Ascending aorta (tissue), 2 donors: Measurements from ENCODE around the gene SEL1L2. TPM values are rescaled to one million over a fixed set of nuclear protein-coding genes. Genes with fewer than 3 reads are reported as not detected.

Source experiments
- DNase-seq, 2 donors: peaks; one replicate each; pipeline ENCODE4 v3.0.0-alpha.2; 2019; ENCODE audit warnings: low spot score in 2 of 2
- H3K27ac ChIP-seq, 2 donors: fragments of 200-600 bp; sonication (generic); one replicate each; pipeline ENCODE4 v1.5.1; 2016 to 2017; ENCODE audit warnings: mild to moderate bottlenecking in 1 of 2
- H3K27me3 ChIP-seq: fragments of 200-600 bp; sonication (generic); one replicate; pipeline ENCODE4 v1.5.1; 2017
- H3K36me3 ChIP-seq, 2 donors: fragments of 200-600 bp; sonication (generic); one replicate each; pipeline ENCODE4 v1.5.1; 2016
- H3K4me1 ChIP-seq, 2 donors: fragments of 200-600 bp; sonication (generic); one replicate each; pipeline ENCODE4 v1.5.1; 2016 to 2017; ENCODE audit warnings: mild to moderate bottlenecking in 1 of 2
- H3K4me3 ChIP-seq, 2 donors: fragments of 200-600 bp; sonication (generic); one replicate each; pipeline ENCODE4 v1.5.1; 2016 to 2017; ENCODE audit warnings: mild to moderate bottlenecking in 1 of 2
- H3K9me3 ChIP-seq, 2 donors: fragments of 200-600 bp; sonication (generic); one replicate each; pipeline ENCODE4 v1.5.1; 2016
- CTCF ChIP-seq, 3 experiments: fragments of 200-600 bp in 2 of 3; fragments of 450-650 bp in 1 of 3; sonication (generic) in 2 of 3; IDR thresholded peaks; one replicate each; pipeline ENCODE4 v1.5.1; 2016 to 2019; ENCODE audit warnings: antibody characterized with exemption in 3 of 3, mild to moderate bottlenecking in 1 of 3, moderate library complexity in 1 of 3
- intact Hi-C: fragments of 100-400 bp; cut with DNase I; formaldehyde crosslinking; loops from one replicate; pipeline ENCODE4 v1.15.1; 2023
- total RNA-seq: library from RNA; depleted of rRNA; stranded (reverse); fragments of >200 nt; gene quantifications from one replicate; pipeline ENCODE4 v1.1.0, GENCODE V29; 2016

SEL1L2 gene
- total RNA-seq, 1 donor from 2014 or later, result not detected

GRCh38 chr20:13857304-13857703 is 133.1 kb downstream of the SEL1L2 start:
- Histone ChIP-seq H3K4me1 (no peaks in the 10 kb centered on the region), H3K27ac (no peak overlapping the region), H3K4me3 (no peak overlapping the region), H3K9me3 (no peaks in the 10 kb centered on the region), H3K27me3 (no peaks in the 10 kb centered on the region), H3K36me3 (no peaks in the 10 kb centered on the region)
- TF ChIP-seq CTCF (IDR thresholded peaks at IDR 0.05), result no peak
- no peak for DNase-seq
- intact Hi-C loops, result no loop called here

- Histone ChIP-seq H3K4me1 (peaks cover 0 to 6% of the 10 kb centered on the region in 2 donors), H3K36me3 (no peaks in the 10 kb centered on the region), H3K27me3 (no peaks in the 10 kb centered on the region), H3K27ac (no peak overlapping the region), H3K4me3 (no peak overlapping the region), H3K9me3 (no peaks in the 10 kb centered on the region)
- DNase-seq, result no peak
- intact Hi-C loops, result no loop called here
- no peak for TF ChIP-seq CTCF (IDR thresholded peaks at IDR 0.05)
Observed at GRCh38 chr20:13856354-13856753, 134.1 kb downstream of the SEL1L2 start.

GRCh38 chr20:13855613-13856012 is 134.8 kb downstream of the SEL1L2 start:
- no peak overlapping the region for H3K4me3 ChIP-seq

GRCh38 chr20:13852306-13852705 is 138.1 kb downstream of the SEL1L2 start:
- TF ChIP-seq CTCF (IDR thresholded peaks at IDR 0.05), result no peak
- Histone ChIP-seq H3K9me3 (no peaks in the 10 kb centered on the region), H3K4me1 (peaks cover 0 to 6% of the 10 kb centered on the region in 2 donors), H3K4me3 (no peak overlapping the region), H3K27me3 (no peaks in the 10 kb centered on the region), H3K36me3 (no peaks in the 10 kb centered on the region), H3K27ac (no peak overlapping the region)
- intact Hi-C loops, result no loop called here
- no peak for DNase-seq

More at GRCh38 chr20:13855613-13856012, 134.8 kb downstream of the SEL1L2 start:
- Histone ChIP-seq H3K4me1 (peaks cover 0 to 6% of the 10 kb centered on the region in 2 donors), H3K9me3 (no peaks in the 10 kb centered on the region), H3K27ac (no peak overlapping the region), H3K27me3 (no peaks in the 10 kb centered on the region), H3K36me3 (no peaks in the 10 kb centered on the region)
- no peak for TF ChIP-seq CTCF (IDR thresholded peaks at IDR 0.05)
- no peak for DNase-seq
- intact Hi-C loops, result no loop called here

GRCh38 chr20:13851279-13851678 is 139.1 kb downstream of the SEL1L2 start:
- Histone ChIP-seq H3K27me3 (no peaks in the 10 kb centered on the region), H3K36me3 (no peaks in the 10 kb centered on the region), H3K27ac (no peak overlapping the region), H3K4me3 (no peak overlapping the region), H3K9me3 (no peaks in the 10 kb centered on the region), H3K4me1 (peaks cover 0 to 6% of the 10 kb centered on the region in 2 donors)
- intact Hi-C loops, result no loop called here
- no peak for TF ChIP-seq CTCF (IDR thresholded peaks at IDR 0.05)
- DNase-seq, result no peak

GRCh38 chr20:13844296-13844695 is 146.1 kb downstream of the SEL1L2 start:
- H3K27me3 ChIP-seq, result no peaks in the 10 kb centered on the region
- no peak overlapping the region for H3K27ac ChIP-seq
- no peaks in the 10 kb centered on the region for H3K4me1 ChIP-seq
- H3K36me3 ChIP-seq, result no peaks in the 10 kb centered on the region
- no peaks in the 10 kb centered on the region for H3K9me3 ChIP-seq
- TF ChIP-seq CTCF (IDR thresholded peaks at IDR 0.05), result no peak
- no peak for DNase-seq
- H3K4me3 ChIP-seq, result no peak overlapping the region
- intact Hi-C loops, result loop anchor here (10.0 kb wide), 1 partner anchor 91 kb away; no protein-coding TSS in a partner anchor
